HL-60 (cell line): Measurements from ENCODE around the gene TAF7L.

ENCODE experiments used
- CTCF ChIP-seq: IDR thresholded peaks from one replicate; pipeline ENCODE4 v1.5.1; 2011; ENCODE audit warnings: low read length, control low read depth, inconsistent platforms; ENCODE audit not compliant: insufficient read depth
- GABPA ChIP-seq: IDR thresholded peaks from 2 replicates; pipeline ENCODE4 v1.6.1; 2012; ENCODE audit warnings: low read depth

DNA sequence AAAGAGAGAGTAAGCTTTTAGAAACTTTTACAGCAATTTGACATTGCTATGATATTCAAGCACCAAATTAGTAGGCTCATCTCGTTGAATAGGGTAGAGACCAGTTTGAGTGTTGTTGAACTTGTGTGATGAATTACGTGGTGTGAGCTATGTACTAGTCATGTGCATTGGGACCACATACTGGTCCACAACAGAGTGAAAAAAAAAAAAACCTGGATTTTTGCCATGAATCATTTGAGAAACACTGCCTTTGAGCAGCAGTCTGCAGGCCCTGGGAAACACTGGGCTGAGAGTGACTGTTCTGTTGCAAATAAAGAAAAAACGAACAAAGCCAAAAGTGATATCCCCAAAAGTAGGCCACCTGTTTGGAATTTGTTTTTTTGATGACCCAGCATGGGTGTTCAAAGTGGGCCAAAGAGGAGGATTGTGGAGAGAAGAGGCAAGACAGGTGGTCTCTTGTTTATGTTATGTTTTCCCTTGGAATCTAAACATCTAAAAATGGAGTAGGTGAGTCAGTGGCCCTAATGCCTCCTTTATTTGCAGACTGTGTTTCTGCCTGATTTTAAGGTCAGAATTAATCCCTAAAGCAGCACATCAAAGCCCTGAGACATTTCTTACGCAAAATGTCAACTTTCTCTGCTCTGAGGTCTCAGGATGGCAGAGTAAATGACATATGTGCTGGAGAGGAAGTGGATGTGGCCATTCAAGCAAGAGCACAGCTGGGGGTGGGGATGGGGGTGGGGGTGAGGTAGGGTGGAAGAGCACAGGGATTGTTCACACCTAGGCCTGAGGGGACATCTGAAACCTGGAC lies 33.5 kb downstream of the TAF7L start:
- TF ChIP-seq CTCF (no peak), GABPA (no peak)
